Lung (tissue), 12 donors: ENCODE results near the gene TTLL1. TPM values are rescaled to one million over a fixed set of nuclear protein-coding genes. Genes with fewer than 3 reads are reported as not detected.

Experiments
- ATAC-seq: fragments of 200-7000 bp; cut with Tn5 transposase; one replicate; pipeline ENCODE4 v1.9.1; 2020; ENCODE audit warnings: moderate number of reproducible peaks; ENCODE audit not compliant: insufficient read depth, low FRiP score
- DNase-seq, 3 donors: peaks; one replicate each; pipeline ENCODE4 v3.0.0-alpha.2; 2013 to 2017
- H3K27ac ChIP-seq, 2 donors: one replicate each; pipeline ENCODE4 v1.5.1; 2013; ENCODE audit warnings: mild to moderate bottlenecking in 2 of 2, moderate library complexity in 2 of 2, control low read depth in 1 of 2, inconsistent platforms in 1 of 2, low read depth in 1 of 2, low read length in 1 of 2
- H3K27me3 ChIP-seq, 3 donors: one replicate each; pipeline ENCODE4 v1.5.1; 2013; ENCODE audit warnings: low read length in 2 of 3; ENCODE audit not compliant: control insufficient read depth in 3 of 3, insufficient read depth in 3 of 3
- H3K36me3 ChIP-seq, 4 donors: one replicate each; pipeline ENCODE4 v1.5.1; 2013; ENCODE audit warnings: low read length in 4 of 4, mild to moderate bottlenecking in 1 of 4, moderate library complexity in 1 of 4; ENCODE audit not compliant: control insufficient read depth in 4 of 4, insufficient read depth in 4 of 4
- H3K4me1 ChIP-seq, 5 donors: one replicate each; pipeline ENCODE4 v1.5.1; 2013; ENCODE audit warnings: low read length in 5 of 5, mild to moderate bottlenecking in 2 of 5, moderate library complexity in 1 of 5; ENCODE audit not compliant: control insufficient read depth in 5 of 5, insufficient read depth in 5 of 5
- H3K4me3 ChIP-seq: one replicate; pipeline ENCODE4 v1.5.1; 2013; ENCODE audit warnings: mild to moderate bottlenecking, control low read depth, moderate library complexity
- H3K9ac ChIP-seq, 2 donors: one replicate each; pipeline ENCODE4 v1.5.1; 2013; ENCODE audit warnings: low read length in 2 of 2, control low read depth in 1 of 2; ENCODE audit not compliant: insufficient read depth in 1 of 2
- H3K9me3 ChIP-seq, 4 donors: one replicate each; pipeline ENCODE4 v1.5.1; 2013; ENCODE audit warnings: low read length in 3 of 4, mild to moderate bottlenecking in 1 of 4, moderate library complexity in 1 of 4; ENCODE audit not compliant: control insufficient read depth in 4 of 4, insufficient read depth in 3 of 4
- WGBS, 2 donors: extraction: QIAGEN DNeasy Blood & Tissue Kit; methylation state at CpG; one replicate each; pipeline ENCODE4 v1.1.7; 2013; 5-methylcytosine and 5-hydroxymethylcytosine counted together
- polyA plus RNA-seq, 2 donors: library from polyadenylated mRNA; stranded (reverse); fragments of 200-250 nt; gene quantifications; one replicate each; pipeline ENCODE4 v1.2.1, GENCODE V29; 2013
- total RNA-seq, 2 donors: library from RNA; depleted of rRNA in 1 of 2; stranded (reverse); fragments of >200 nt in 1 of 2; gene quantifications; one replicate each; pipeline ENCODE4 v1.2.1, GENCODE V29; 2014 to 2021
- TF ChIP-seq, protein P1 (sequence below): IDR thresholded peaks from 2 replicates; pipeline ENCODE4 v1.5.1; 2012; ENCODE audit warnings: mild to moderate bottlenecking; ENCODE audit errors: control extremely low read depth, extremely low read depth
- donor health status: control.
- donor health status: control.
- donor health status: Bipolar disorder and iron deficiency.
- donor health status: healthy.
- donor health status: DM: yes; HTN: yes; CAD: no.

The TTLL1 gene
- total and polyA plus RNA-seq, 4 donors: 3.8 to 8.0 (median 5.6) TPM

DNA sequence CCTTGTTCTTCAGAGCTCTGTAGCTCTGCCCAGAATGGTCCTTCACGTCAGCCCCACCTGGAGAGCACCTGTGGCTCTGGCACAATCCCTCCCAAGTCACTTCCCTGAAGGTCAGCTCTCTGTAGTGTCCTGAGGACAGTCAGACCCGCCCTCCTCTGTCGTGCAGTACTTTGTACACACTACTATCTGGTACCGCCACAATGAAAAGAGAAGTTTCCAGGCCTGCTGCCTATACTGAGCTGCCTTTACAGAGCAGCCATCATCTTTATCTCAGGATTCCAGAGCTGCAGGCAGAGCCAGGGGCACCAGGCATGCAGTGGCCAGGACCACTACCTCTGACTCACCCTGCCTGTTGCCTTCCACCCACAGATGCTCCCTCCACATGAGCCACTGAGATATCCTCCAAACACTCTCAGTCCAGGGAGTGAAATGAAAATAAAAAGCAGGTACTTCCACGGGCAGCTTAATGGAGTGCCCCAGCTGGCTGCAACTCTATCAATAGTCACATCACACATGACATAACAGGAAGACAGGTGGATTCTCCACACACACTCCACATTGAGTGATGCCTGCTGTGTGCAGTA is 81.6 kb downstream of the TTLL1 start:
- Histone ChIP-seq H3K9me3 (no peaks in the 10 kb centered on the region), H3K36me3 (no peaks in the 10 kb centered on the region), H3K4me3 (no peak overlapping the region), H3K4me1 (peaks cover 0 to 25% (median 10%) of the 10 kb centered on the region in 5 donors), H3K27ac (peak overlapping the region; percentile 25 to 88), H3K27me3 (no peaks in the 10 kb centered on the region), H3K9ac (no peak overlapping the region)
- ATAC-seq (peak; percentile 50), DNase-seq (no peak)
- TF ChIP-seq, protein P1, sequence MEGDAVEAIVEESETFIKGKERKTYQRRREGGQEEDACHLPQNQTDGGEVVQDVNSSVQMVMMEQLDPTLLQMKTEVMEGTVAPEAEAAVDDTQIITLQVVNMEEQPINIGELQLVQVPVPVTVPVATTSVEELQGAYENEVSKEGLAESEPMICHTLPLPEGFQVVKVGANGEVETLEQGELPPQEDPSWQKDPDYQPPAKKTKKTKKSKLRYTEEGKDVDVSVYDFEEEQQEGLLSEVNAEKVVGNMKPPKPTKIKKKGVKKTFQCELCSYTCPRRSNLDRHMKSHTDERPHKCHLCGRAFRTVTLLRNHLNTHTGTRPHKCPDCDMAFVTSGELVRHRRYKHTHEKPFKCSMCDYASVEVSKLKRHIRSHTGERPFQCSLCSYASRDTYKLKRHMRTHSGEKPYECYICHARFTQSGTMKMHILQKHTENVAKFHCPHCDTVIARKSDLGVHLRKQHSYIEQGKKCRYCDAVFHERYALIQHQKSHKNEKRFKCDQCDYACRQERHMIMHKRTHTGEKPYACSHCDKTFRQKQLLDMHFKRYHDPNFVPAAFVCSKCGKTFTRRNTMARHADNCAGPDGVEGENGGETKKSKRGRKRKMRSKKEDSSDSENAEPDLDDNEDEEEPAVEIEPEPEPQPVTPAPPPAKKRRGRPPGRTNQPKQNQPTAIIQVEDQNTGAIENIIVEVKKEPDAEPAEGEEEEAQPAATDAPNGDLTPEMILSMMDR: no peak
- WGBS, 2 donors: 59 to 76% methylated on average over 5 of the region's 5 CpGs

DNA sequence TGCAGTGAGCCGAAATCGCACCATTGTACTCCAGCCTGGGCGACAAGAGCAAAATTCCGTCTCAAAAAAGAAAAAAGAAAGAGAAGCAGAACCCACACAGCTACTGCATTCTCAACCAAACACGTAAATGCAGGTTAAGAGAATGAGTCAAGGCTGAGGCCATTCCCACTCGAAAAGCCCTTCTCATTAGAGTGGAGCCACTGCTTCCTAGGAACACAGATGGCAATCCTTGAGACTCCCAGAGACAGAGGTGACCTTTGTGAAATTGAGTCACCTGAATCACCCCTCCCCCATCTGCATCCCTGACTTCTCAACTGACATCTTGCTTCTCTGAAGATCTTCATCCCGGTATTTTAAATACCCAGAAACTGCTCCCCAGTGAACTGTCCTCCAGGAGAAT is 82.4 kb downstream of the TTLL1 start:
- H3K4me3 ChIP-seq: no peak overlapping the region
- H3K27ac ChIP-seq: peak overlapping the region in 1 of 2 donors; percentile 88
- ATAC-seq: peak; percentile 24
- no peak for DNase-seq
- H3K27me3 ChIP-seq: no peaks in the 10 kb centered on the region
- peaks cover 5 to 29% (median 10%) of the 10 kb centered on the region in 5 donors for H3K4me1 ChIP-seq
- no peaks in the 10 kb centered on the region for H3K9me3 ChIP-seq
- no peak overlapping the region for H3K9ac ChIP-seq
- TF ChIP-seq, protein P1: no peak
- H3K36me3 ChIP-seq: no peaks in the 10 kb centered on the region
- 75 to 89% methylated on average over 7 of the region's 7 CpGs for WGBS, 2 donors

DNA sequence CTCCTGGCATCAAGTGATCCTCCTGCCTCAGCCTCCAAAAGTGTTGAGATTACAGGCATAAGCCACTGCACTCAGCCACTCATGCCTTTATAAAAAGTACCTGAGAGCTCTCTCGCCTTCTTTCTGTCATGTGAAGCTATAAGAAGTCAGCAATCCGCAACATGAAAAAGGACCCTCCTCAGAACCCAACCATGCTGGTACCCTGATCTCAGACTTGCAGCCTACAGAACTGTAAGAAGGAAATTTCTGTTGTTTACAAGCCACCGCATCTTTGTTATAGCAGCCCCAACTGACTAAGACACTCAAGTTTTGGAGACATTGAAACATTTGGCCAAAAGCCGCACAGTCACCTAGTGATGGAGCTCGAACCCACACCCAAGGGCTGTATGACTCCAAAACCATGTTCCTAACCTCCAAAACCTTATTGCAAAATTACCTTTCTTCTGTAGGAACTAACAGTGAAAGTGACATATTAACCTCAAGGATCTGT is 83.1 kb downstream of the TTLL1 start:
- no peak for DNase-seq
- Histone ChIP-seq H3K27ac (peak overlapping the region in 1 of 2 donors; percentile 61), H3K36me3 (no peaks in the 10 kb centered on the region), H3K4me3 (no peak overlapping the region), H3K4me1 (peaks cover 5 to 35% (median 12%) of the 10 kb centered on the region in 5 donors), H3K9me3 (no peaks in the 10 kb centered on the region), H3K27me3 (no peaks in the 10 kb centered on the region), H3K9ac (no peak overlapping the region)
- TF ChIP-seq, protein P1: no peak
- no peak for ATAC-seq
- 97 to 98% methylated on average over 5 of the region's 5 CpGs for WGBS, 2 donors
